ENCODE results near the gene ATE1.
"Not testable (repeated sequence)": the region's sequence is repeated elsewhere in the genome, so short reads cannot be mapped to it uniquely, and the experiment has no call there.

The ATE1 gene

GRCh38 chr10:121734589-121735045 lies 193.2 kb downstream of the ATE1 start:
- no peak for DNase-seq (ENCODE audit: low read depth)

- DNase-seq (ENCODE audit: low read depth), result no peak
Observed at GRCh38 chr10:121732656-121733445, 195.0 kb downstream of the ATE1 start.

DNA sequence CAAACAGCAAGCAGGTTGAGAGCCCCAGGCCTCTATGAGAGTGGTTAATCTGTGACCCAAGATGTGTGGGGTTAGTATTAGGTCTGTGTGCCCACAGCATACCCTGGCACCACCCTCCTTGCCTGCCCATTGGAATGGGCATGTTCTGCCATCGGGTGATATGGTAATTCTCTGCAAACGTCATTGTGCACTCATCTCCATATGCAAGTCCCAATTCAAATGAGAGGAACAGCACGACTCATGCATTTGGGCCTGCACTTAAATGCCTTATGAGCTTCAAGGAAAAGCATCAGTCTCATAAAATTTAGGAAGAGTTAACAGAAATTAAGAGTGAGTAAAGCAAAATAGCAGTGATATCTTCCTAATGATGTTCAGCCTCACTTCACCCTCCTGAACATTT lies 195.7 kb downstream of the ATE1 start:
- DNase-seq (ENCODE audit: low read depth), result no peak

- DNase-seq (ENCODE audit: low read depth), result no peak
Observed at GRCh38 chr10:121724282-121724681, 203.5 kb downstream of the ATE1 start.

DNA sequence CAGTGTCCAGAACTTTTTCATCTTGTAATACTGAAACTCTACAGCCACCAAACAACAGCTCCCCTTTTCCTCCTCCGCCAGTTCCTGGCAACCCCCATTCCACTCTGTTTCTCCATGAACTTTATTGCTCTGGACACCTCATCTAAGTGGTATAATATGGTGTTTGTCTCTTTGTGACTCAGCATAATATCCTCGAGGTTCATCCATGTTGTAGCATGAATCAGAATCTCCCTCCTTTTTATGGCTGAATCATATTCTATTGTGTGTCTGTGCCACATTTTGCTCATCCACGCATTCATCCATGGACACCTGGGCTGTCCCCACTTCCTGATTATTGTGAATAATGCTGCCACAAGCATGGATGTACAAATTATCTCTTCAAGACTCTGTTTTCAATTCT lies 205.2 kb downstream of the ATE1 start:
- no peak for DNase-seq (ENCODE audit: low read depth)

DNA sequence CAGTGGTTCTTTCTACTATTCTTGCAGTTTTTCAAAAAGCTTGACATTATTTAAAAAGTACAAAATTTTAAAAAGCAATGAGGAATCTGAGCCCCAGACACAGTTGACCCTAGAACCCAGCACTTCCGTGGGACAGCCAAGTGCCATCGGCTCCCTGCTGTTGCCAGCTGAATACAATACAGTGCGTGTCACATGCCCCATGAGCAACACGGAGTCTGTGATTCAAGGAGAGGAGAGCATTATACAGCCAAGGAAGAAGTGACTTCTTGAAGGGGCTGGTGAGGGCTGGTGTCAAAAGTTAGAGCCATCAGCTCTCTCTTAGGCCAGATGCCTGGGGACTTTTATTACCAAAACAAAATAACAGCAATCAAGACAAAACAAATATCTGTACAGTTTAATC lies 206.6 kb downstream of the ATE1 start:
- no peak for DNase-seq (ENCODE audit: low read depth)

- no peak for DNase-seq (ENCODE audit: low read depth)
Observed at GRCh38 chr10:121715969-121716368, 211.9 kb downstream of the ATE1 start.

DNA sequence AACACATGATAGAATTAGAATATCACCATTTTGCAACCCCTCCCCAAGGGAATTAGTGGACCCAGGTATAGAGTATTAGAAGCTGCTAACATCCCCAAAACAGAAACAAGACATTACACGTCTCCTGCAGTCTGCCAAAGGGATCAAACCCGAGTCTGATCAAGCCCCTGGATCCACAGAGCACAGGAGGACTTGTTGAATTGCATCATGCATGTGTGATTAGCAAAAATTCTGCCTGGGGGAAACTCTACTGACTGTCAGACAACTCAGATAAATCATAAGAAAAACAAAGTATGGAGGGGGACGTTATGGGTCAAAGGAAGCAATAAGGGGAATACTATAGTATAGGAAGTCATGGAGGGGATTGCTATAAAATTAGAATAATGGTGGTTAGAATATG lies 212.8 kb downstream of the ATE1 start:
- no peak for DNase-seq (ENCODE audit: low read depth)

DNA sequence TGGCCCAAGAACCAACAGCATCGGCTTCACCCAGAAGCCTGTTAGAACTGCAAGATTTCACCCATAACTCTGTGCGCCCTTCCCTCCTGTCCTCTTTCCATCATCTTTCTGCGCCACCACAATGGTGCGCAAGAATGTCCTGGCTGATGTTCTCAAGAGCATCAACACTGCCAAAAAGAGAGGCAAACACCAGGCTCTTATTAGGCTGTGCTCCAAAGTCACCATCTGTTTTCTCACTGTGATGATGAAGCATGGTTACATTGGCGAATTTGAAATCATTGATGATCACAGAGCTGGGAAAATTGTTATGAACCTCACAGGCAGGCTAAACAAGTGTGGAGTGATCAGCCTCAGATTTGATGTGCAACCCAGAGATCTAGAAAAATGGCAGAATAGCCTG lies 214.3 kb downstream of the ATE1 start:
- DNase-seq (ENCODE audit: low read depth), result no peak

DNA sequence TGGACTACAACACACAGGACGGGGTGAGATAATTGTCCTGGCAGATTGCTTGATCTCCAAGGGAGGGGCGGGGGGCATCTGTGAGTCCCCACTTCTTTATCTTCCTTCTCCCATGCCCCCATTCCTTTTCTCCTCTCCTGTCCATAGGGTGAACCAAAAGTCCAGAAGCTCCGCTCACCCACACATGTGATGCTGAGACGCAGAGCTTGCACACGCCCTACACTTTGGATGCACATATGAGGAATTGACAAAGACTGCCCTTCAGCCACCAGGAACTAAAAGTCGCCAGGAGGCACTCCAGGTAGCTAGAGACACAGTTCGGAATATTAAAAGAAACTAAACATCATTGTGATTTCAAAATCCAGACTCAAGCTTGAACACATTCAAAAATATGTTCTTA lies 216.9 kb downstream of the ATE1 start:
- DNase-seq (ENCODE audit: low read depth), result no peak

DNA sequence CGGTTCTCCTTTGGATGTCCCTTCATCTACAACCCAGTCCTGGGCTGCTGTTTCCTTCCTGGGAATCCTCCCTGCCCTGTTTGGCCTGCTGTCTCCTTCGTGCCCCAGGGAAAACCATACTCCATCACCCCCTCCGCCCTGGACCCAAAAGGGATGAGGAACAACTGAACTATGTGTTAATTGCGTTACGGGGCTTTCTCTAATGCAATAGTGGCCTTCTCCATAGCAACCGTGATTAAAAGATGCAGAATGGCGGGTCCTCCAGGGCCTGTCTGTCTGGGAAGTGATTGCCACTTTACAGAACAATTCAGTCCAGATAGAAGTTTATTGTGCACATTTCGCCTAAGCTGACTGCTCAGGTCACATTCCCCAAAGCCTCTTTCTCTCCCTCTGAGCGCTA lies 217.6 kb downstream of the ATE1 start:
- DNase-seq (ENCODE audit: low read depth), result no peak

DNA sequence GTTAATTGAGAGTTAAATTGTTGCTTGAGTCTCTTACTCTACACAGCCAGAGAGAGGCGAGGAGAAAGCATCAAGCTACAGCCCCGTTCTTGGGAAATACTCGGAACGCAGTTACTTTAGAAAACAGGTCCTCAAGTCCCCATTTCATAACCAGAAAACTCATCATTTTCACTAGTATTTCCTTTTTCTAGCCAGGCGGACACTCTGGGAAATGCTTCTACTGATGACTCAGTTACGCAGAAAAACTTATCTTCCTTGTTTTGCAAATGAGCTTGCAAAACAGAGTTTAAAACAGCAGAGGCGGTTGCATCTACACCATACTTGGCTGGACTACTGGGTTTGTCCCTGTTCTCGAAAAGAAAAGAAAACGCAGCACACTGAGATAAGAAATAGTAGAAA lies 218.2 kb downstream of the ATE1 start:
- DNase-seq (ENCODE audit: low read depth), result no peak

DNA sequence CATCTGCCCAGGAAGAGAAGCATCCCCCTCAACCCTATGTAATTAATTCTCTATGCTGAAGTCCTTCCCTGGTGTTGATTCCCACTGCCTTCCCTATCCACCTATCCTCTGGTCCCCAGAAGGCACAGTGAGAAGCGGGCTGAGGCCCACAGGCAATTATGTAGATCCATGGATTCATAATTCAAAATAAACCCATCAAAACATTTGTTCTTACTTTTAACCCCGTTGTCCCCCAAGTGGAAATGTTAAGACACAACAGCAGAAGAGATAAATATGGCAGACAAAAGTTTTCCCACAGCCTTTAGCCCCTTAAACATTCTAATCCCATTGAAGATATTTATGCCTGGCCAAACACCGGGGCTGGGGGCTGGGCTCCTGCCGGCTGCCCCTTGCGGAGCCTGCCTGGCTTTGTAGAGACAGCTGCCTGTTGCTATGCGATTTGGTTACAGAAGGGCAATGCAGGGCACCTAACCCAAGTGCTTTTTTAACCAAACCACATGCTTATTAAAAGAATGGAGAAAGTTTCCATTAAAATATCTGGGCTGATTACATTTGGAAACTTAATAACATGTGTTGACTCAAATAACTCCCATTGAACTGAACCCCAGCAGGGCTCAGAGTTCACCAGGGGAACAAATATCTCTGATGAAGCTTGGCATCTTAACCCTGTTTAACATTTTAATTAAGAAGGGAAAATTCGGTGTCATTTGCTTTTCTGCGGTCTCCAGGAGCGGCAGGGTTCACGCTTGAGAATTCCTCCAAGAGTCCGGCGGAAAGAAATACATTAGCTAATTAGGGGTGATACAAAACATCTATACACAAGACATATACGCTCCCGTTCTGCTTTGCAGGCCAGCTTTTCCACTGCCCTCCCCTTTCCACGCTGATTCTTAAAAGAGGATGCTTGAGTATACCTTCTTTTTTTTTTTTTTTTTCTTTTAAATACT lies 218.8 kb downstream of the ATE1 start:
- DNase-seq (ENCODE audit: low read depth), result no peak

DNA sequence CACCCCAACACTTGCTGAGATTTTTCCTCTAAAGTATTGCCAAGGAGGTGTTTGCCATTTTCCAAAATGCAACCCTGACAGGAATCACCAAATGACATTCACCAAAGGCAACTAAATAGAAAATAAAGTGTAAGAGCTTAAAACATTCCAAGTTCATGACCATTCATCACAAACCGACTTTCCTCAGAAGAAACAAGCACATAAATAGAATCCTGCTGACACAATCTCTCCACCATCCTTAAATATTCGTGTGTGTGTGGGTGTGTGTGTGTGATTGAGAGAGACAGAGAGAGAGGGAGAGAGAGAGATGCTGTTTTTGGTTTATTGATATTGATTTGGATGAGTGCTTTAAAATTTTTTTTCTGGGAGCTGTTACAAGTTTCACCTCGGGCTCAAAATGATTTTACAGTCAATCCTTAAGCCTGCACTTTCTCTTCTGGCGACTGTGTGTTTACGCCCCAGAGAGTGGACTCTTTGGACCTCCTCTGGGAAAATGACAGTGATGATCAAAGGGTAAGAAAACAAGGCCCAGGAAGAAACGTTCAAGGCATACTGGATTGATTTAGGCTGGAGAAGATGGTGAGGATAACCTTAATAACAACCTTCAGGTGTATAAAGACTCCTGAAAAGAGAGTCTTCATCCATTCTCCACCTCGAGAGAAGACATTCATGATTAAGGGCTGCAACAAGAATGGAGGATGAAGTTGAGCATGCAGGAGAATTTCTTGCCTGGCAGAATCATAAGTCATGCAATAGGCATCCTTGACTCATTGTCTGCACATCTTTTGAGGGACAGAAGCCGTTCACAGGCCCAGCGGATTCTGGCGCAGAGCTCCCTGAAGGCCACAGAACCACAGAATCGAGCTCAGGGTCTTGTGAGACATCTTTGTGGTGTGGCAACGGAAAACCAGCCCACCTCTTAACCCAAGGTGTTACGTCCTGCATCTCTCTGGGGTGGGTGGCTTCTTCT lies 225.2 kb downstream of the ATE1 start:
- DNase-seq (ENCODE audit: low read depth), result no peak

DNA sequence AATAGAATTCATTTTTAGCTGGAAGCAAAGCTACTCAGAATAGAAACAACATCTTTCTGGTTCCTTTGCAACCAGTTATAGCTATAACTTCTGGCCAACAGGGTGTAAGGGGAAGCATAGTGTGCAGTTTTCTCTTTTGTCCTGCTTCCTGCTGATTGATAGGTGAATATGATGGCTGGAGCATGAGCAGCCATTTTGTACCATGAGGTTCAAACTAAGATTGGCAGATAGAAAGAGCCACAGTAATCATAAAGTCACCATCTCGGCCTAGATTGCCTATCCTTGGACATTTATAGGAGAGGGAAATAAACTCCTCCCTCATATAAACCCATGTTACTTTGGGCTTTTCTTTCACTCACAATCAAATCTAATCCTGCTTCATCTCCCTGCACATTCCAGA lies 227.4 kb downstream of the ATE1 start:
- DNase-seq (ENCODE audit: low read depth), result no peak

DNA sequence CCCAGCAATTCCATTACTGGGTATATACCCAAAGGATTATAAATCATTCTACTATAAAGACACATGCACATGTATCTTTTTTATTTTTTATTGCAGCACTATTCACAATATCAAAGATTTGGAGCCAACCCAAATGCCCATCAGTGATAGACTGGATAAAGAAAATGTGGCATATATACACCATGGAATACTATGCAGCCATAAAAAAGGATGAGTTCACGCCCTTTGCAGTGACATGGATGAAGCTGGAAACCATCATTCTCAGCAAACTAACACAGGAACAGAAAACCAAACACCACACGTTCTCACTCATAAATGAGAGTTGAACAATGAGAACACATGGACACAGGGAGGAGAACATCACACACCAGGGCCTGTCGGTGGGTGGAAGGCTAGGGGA lies 228.1 kb downstream of the ATE1 start:
- DNase-seq (ENCODE audit: low read depth), result not testable (repeated sequence)

DNA sequence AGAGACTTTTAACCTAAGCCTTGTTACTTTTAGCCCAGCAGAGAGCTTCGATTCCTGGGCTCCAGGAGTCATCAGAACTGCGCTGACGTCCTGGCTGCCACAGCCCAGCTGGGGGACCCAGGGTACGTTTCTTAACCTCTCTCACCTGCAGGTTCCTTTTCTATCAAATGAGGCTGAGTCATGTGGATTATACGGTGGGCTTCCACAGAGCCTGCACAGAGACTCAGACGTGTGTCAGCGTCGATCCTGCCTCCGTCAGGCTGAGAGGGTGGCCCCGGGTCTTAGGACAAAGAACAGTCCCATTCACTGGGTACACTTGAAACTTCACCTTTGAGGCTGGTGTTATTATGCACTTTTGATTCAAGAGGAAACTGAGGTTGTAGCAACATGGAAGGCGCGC lies 228.9 kb downstream of the ATE1 start:
- no peak for DNase-seq (ENCODE audit: low read depth)

GRCh38 chr10:121698336-121698735 lies 229.5 kb downstream of the ATE1 start:
- no peak for DNase-seq (ENCODE audit: low read depth)

GRCh38 chr10:121696854-121697253 lies 231.0 kb downstream of the ATE1 start:
- no peak for DNase-seq (ENCODE audit: low read depth)

DNA sequence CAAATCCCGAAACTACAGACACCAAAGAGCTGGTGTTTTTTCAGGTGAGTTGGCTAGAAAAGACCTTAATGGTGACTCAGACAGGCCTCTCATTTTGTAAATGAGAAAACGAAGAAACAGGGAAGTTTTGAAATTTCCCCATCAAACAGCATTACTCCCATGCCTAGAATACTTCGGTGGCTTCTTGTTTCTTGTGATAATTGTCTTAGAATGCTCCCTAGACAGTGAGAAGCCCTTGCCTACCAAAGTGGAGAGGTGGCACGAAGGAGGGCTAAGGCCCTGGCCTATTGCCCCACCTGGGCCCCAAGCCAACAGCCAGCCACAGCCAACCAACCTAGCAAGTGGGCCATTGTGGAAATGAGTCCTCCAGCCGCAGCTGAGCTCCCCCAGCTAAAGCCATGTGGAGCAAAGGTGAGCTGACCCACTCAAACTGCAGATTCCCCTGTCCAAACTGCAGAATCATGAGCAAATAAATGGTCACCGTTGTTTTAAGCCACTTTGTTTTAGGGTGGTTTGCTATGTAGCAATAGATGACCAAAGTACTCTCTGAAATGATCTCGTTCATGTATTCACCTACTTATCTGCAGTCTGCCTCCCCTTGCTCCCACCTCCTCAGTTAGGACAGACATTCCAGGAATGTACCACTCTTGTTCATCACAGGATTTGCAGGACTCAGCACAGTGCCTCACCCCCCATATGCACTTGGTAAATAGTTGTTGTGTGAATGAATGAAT lies 231.9 kb downstream of the ATE1 start:
- no peak for DNase-seq (ENCODE audit: low read depth)

- DNase-seq (ENCODE audit: low read depth), result no peak
Observed at GRCh38 chr10:121694966-121695643, 232.7 kb downstream of the ATE1 start.
